IPS-NIHi11 (cell line): ENCODE results near the gene EIF4ENIF1.
A peak's percentile ranks its signal among the peaks of the same experiment; 100 is the strongest.
"Not testable (repeated sequence)": the region's sequence is repeated elsewhere in the genome, so short reads cannot be mapped to it uniquely, and the experiment has no call there.

Source experiments
- DNase-seq: peaks from one replicate; pipeline ENCODE4 v3.0.0; 2012; ENCODE audit warnings: mixed read lengths, low spot score

The EIF4ENIF1 gene, protein sequence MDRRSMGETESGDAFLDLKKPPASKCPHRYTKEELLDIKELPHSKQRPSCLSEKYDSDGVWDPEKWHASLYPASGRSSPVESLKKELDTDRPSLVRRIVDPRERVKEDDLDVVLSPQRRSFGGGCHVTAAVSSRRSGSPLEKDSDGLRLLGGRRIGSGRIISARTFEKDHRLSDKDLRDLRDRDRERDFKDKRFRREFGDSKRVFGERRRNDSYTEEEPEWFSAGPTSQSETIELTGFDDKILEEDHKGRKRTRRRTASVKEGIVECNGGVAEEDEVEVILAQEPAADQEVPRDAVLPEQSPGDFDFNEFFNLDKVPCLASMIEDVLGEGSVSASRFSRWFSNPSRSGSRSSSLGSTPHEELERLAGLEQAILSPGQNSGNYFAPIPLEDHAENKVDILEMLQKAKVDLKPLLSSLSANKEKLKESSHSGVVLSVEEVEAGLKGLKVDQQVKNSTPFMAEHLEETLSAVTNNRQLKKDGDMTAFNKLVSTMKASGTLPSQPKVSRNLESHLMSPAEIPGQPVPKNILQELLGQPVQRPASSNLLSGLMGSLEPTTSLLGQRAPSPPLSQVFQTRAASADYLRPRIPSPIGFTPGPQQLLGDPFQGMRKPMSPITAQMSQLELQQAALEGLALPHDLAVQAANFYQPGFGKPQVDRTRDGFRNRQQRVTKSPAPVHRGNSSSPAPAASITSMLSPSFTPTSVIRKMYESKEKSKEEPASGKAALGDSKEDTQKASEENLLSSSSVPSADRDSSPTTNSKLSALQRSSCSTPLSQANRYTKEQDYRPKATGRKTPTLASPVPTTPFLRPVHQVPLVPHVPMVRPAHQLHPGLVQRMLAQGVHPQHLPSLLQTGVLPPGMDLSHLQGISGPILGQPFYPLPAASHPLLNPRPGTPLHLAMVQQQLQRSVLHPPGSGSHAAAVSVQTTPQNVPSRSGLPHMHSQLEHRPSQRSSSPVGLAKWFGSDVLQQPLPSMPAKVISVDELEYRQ

DNA sequence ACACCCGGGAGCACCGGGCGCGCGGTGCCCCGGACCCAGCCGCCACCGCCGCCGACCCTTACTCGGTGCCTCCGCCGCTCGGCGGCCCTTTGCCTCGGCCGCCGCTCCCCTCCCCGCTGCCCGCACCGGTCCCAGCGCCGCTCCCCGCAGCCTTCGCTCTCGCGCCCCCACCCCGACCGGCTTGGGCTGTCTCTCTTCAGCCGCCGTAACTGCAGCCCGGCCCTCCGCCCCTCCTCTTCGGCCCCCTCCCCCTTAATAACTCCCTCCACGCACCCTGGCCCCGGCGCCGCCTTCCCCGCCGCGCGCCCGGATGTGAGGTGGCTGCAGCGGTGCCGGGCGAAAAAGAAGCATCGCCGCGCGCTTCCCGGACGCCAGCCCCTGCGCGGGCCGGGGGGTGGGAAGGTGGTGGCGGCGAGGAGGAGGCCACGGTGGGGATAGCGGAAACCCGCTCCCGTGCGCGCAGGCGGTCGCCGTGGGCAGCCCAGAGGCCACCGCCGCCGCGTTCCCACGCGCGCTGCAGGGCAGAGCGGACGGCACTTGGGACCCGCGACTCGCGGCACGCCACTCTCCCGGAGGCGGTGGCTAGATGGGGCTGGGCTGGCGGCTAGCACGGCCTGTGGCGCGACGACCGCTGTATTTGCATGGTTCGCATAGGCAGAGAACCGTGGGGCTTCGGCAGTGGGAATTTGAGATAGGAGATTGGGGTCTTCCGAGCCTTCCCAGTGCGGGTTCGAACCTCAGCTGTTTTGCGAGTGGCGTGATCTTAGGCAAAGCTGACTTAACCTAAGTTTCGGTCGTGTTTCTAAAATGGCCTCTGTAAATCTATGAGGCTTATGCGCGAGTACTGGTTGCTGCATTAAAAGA, at the start of gene EIF4ENIF1:
EIF4ENIF1 (minus strand) TSS at position 211 of the 864 bp plus-strand sequence. CDS start 1,124 bp downstream, outside the sequence.
- peak; percentile 95 for DNase-seq

DNA sequence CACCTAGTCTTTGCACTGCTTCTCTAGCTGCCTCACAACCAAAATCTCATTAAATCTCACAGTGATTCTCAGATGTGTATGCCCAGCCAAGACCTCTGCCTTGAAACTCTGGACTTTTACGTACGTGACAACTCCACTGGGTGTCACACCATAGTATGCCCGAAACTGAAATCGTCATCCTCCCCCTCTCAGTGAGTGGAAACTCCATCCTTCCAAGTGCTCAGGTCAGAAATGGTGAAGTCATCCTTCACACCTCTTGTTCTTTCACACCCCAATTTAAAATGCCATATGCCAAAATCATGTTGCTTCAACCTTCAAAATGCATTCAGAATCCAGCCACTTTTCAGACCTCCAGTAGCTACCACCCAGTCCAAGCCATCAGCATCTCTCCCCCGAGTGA, 49.2 kb upstream of the EIF4ENIF1 start:
- no peak for DNase-seq

DNA sequence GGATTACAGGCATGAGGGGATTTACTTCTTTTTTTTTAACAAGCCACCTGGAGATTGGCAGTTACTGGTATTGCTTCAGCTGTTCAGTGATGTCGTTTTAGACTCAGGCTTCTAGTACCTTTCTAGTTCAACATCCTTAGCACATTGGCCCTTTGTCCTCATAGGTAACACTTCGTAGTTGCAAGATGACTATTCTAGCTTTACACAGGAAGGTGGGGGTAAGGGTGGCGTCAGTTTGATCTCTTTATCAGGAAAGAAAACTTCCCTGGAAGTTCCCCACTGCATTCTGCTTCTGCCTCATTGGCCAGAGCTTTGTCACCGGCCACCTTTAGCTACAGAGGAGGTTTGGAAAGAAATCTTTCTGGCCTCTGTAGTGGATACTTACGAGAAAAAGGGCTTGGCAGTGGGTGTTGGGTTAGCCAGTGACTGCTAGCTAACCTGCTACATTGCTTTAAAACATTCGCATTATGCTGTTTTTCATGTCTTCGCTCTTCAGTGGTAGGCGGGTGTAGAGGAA, 47.4 kb upstream of the EIF4ENIF1 start:
- DNase-seq, result no peak

DNA sequence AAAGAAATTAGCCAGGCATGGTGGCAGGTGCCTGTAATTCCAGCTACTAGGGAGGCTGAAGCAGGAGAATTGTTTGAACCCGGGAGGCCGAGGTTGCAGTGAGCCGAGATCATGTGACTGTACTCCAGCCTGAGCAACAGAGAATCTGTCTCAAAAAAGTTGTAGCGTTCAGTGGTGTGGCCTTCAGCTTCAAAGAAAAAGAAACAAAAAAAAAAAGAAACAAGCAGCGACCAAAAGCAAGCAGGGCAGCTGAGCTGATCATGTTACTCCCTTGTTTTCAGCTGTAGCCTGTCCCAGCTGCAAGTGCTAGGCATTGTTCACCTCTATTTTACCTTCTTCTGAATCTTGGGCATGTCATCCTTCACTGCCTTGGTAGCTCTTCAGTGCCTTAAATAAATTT, 43.7 kb upstream of the EIF4ENIF1 start:
- DNase-seq, result no peak

DNA sequence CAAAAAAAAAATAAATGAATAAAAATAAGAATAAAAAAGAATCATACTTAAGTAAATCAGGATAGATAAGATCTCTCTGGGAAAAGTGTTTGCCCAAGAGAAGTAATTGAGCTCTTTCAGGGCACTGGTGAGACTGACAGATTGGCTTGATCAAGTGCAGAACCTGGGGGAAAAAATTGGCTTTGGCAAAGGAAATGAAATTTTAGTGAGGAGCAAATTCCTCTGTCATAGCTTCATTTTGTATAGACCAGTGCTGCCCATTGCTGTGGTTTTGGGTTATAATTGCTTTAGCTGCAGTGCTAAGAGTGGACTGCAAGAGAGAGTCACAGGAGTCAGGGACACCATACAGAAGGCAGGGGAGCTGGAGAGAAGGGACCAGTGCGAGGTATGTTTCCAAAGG, 42.4 kb upstream of the EIF4ENIF1 start:
- DNase-seq, result no peak

DNA sequence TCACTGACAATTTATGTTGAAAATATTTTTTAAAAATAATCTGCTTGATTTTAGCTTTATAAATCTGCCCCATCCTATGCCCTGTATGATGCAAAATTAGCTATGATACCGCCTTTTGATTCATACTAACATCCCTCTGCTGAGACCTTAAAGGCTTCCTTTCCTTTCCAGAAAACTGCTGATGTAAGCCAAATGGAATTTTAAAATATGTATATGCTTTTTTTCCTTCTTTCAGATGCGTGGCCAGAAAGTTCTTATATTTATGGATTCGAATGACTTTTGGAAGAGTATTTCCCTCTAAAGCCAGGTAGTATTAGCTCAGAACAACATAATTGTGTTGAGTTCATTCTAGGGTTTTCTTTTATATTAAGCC, 41.2 kb upstream of the EIF4ENIF1 start:
- DNase-seq, result no peak

DNA sequence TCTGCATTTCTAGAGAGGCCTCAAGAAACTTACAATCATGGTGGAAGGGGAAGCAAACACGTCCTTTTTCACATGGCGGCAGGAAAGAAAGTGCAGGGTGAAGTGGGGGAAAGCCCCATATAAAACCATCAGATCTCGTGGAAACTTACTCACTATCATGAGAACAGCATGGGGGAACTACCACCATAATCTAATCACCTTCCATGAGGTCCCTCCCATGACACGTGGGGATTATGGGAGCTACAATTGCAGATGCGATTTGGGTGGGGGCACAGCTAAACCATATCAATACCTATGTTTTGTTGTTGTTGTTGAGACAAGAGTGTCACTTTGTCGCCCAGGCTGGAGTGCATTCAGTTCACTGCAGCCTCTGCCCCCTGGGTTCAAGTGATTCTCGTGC, 36.6 kb upstream of the EIF4ENIF1 start:
- DNase-seq, result no peak

DNA sequence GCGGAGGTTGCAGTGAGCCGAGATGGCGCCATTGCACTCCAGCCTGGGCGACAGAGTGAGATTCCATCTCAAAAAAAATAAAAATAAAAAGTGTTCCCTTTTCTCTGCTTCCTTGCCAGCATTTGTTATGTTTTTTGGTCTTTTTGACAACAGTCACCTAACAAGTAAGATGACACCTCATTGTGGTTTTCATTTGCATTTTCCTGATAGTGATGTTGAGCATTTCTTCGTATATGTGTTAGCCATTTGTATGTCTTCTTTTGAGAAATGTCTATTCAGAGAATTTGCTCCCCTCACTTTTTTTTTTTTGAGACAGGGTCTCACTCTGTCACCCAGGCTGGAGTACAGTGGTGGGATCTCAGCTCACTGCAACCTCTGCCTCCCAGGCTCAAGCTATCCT, 34.5 kb upstream of the EIF4ENIF1 start:
- DNase-seq, result not testable (repeated sequence)

DNA sequence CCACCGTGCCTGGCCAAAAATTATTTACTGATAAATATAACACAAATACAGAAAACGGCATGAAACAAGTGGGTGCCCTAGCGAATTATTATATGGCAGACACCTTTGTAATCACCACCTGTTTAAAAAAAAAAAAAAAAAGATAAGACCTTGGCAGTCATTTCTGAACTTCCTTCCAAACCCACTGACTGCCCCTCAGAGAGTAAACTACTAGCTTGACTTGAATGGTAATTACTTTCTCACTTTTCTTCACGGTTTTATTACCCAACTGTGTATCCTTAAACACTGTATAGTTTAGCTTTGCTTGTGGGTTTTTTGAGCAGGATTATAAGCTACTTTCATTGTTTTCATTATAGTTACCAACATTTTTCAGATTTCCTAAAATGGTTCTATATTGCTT, 30.4 kb upstream of the EIF4ENIF1 start:
- no peak for DNase-seq

DNA sequence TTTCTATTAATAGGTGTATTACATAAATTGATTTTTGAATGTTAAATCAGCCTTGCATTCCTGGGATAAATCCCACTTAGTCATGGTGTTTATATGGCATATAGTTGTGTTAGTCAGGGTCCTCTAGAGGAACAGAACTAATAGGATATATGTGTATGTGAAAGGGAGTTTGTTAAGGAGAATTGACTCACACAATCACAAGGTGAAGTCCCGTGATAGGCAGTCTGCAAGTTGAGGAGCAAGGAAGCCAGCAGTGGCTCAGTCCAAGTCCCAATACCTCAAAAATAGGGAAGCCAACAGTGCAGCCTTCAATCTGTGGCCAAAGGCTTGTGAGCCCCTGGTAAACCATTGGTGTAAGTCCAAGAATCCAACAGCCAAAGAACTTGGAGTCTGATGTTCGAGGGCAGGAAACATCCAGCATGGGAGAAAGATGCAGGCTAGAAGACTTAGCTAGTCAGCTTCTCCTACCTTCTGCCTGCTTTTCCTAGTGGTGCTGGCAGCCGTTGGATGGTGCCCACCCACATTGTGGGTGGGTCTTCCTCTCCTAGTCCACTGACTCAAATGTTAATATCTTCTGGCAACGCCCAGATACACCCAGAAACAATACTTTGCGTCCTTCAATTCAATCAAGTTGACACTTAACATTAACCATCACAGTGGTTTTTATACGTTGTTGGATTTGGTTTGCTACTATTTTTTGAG, 19.6 kb upstream of the EIF4ENIF1 start:
- DNase-seq, result no peak

DNA sequence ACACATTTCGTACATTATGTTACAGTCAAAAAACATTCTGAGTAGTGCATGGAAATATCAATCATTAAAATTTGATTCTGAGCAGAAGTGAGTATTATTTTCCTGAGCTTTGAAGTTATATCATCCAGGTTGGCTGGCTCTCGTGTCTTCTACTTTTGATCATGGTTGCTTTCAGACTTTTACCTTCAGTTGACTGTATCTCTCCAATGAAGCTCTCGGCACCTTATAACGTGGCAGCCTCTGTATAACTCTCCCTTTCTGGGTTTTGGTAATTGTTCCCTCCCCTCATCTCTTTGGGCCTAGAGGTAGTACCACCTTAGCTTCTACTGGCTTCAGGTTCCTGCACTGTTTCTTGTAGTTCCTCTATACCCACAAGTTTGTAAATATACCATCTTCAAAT, 18.9 kb upstream of the EIF4ENIF1 start:
- no peak for DNase-seq

DNA sequence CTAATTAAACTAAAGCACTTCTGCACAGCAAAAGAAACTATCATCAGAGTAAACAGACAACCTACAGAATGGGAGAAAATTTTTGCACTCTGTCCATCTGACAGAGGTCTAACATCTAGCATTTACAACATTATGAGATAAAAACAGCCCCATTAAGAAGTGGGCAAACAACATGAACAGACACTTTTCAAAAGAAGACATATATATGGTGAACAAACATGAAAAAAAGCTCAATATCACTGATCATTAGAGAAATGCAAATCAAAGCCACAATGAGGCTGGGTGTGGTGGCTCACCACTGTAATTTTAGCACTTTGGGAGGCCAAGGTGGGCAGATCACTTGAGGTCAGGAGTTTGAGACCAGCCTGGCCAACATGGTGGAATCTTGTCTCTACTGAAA, 17.9 kb upstream of the EIF4ENIF1 start:
- not testable (repeated sequence) for DNase-seq

DNA sequence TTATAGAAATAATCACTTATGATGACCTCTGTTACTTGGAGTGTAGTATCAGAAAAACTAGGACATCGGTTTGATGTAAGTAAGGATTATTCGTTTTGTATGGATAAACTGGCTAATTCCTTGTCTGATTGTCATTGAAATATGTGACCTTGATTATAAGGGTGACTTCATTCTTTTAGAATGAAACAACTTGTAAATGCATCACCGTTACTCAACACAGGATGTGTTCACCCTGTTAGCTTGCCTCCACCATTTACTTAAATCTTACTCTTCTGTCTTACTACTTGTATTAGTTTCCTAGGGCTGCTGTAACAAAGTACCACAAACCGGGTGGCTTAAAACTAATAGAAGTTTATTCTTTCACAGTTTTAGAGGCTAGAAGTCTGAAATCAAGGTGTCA, 14.6 kb upstream of the EIF4ENIF1 start:
- no peak for DNase-seq

DNA sequence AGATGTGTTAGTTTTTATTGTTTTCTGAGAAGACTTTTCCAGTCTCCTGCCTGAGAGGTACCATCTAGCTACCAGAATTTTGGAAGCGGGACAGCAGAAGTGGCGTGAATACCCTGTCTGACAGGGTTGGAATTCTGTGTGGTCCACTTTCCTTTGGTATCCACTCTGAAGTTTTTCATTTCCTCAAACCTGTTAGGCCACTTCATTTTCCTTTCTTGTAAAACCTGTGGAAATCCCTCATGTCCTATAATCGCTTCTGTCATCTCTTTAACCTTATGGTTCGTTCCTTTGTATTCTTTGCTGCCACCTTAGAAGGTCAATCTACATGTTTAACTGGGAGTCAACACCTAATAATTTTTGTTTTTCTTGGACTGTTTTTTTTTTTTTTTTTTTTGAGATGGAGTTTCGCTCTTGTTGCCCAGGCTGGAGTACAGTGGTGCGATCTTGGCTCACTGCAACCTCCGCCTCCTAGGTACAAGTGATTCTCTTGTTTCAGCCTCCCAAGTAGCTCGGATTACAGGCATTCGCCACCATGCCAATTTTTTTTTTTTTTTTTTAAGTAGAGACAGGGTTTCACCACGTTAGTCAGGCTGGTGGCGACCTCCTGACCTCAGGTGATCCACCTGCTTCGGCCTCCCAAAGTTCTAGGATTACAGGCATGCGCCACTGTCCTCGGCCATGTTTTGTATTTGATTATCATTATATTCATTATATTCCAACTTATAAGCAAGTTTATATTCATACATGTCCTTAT, 13.7 kb upstream of the EIF4ENIF1 start:
- DNase-seq, result no peak

DNA sequence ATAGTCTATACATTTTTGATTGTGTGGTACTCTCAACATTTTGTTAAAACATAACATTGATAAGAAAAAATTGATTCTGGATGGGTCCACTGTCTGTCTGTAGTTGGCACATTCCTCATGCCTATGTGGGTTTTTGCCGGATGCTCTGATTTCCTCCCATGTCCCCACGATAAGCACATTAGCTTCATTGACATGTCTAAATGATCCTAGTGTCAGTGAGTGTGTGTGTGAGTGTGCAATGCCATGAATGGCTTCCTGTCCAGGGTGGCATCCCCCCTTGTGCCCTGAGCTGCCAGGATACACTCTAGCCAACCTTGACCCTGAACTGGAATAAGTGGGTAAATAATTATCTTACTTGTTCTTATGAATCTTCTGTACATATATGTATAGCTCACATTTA, 12.1 kb upstream of the EIF4ENIF1 start:
- DNase-seq, result no peak

DNA sequence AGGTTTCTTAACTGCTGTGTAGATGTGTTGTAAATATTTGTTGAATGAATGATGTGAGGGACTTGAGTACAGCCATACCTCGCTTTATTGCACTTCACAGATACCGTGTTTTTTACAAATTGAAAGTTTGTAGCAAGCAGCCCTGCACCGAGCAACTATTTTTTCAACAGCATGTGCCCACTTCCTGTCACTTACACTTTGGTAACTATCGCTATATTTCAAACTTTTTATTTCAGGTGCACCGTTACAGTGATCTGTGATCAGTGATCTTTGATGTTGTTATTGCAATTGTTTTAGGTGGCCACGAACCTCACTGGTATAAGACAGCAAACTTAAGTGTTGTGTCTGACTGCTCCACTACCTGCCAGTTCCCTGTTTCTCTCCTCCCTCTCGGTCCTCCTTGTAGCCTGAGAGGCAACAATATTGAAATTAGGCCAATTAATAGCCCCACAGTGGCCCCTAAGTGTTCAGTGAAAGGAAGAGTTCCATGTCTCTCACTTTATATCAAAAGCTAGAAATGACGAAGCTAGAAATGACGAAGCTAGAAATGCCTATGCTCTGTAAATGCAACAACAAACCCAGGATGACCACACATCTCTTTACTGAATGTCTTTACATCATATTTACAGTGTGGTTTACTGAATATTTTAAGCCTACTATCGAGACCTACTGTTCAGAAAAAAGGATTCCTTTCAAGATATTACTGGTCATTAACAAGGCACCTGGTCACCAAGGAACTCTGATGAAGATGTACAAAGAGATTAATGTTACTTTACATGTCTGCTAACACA, 7.7 kb upstream of the EIF4ENIF1 start:
- DNase-seq, result no peak

DNA sequence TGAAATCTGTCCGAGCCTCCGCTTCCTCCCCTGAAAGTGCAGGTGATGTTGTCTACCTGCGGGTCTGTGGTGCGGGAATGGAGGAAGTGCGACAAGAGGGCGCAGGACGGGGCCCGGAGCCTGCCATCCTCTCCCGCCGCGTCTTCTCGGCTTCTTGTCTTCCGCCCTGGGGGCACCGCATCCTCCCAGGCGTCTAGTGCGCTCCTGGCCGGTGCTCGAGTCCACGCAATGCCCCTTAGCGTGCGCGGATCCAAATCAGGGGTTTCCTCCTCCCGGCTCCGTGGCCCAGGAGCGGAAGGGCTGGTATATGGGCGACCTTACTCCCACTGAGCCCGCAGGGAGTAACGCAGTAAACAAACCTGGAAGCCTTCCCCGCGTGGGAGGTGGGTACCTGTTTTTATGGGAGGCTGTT, 7.1 kb upstream of the EIF4ENIF1 start:
- DNase-seq, result no peak

DNA sequence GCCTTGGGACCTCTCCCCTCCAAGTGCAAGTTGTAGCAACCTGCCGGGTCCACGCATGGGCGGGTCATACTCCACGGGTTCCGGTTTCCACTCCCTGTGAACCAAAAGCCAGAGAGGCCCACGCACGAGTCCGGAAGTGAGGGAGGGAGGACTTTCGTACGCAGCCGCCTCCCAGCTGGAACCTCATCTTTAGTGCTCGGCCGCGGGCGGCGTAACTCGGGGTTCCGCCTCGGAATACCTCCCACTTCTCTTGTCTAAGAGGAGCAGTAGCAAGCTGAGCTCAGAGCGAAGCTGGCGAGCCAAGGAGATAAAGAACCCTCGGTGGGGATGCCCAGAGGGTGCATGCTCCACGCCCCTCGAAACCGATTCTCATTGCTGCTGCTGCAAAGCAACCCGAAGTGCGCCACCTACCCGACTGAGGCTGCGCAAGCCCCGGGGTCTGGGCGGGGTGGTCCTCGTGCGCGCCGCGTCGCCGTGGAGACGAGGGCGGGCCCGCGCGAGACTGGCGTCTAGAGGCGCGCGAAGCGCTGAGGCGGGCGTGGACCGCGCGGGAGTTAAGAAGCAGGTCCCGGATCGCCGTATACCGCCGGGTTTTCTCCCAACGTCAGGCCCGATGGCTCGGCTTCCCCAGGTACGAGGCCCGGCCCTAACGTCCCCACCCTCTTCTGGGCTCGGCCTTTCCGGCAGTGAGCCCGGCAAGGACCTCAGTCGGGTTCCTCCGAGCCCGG, 6.5 kb upstream of the EIF4ENIF1 start, which contains the start of gene SFI1:
SFI1 (plus strand) TSS at position 530 of the 728 bp plus-strand sequence. CDS start 11,749 bp downstream, outside the sequence.
- peak; percentile 88 for DNase-seq

DNA sequence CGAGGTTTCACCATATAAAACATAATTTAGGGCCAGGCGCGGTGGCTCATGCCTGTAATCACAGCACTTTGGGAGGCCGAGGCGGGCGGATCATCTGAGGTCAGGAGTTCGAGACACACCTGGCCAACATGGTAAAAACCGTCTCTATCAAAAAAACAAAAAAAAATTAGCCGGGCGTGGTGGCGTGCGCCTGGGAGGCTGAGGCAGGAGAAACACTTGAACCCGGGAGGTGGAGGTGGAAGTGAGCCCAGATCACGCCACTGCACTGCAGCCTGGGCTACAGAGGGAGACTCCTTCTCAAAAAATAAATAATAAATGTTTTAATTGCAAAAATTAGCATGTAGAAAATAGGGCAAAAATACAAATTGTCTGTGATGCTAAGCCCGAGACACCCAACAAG, 5.7 kb upstream of the EIF4ENIF1 start:
- no peak for DNase-seq
